GM21825 (cell line): ENCODE results near the gene UNKL.
"Not testable (repeated sequence)": the region's sequence is repeated elsewhere in the genome, so short reads cannot be mapped to it uniquely, and the experiment has no call there.

ENCODE experiments used
- ATAC-seq: cut with Tn5 transposase; IDR thresholded peaks from one replicate; pipeline ENCODE4 v1.9.1; 2021; ENCODE audit warnings: mild to moderate bottlenecking, moderate library complexity; ENCODE audit not compliant: unreplicated experiment

UNKL gene

DNA sequence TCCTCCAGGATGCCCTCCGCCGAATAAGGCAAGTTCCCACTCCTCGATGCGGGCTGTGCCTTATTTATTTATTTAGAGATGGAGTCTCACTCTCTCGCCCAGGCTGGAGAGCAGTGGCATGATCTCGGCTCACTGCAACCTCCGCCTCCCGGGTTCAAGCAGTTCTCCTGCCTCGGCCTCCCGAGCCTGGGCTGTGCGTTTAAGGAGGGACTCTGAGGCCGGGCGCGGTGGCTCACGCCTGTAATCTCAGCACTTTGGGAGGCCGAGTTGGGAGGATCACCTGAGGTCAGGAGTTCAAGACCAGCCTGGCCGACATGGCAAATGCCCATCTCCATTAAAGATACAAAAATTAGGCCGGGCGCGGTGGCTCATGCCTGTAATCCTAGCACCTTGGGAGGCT is 86.4 kb downstream of the UNKL start:
- ATAC-seq, result not testable (repeated sequence)

DNA sequence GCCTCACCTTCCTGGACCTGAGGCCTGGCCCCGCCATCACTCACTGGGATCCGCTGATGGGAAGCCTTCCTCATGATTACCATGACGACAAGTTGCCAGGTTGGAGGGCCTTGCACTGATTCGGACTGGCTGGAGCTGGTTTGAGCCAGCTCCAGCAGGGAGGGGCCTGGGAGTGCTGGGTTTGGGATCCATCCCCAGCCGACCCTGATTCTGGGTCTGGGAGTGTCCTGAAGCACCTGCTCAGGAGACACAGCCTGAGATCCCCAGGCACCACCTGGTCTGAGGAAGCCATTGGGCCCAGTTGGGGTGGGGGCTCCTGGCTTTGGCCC is 86.9 kb downstream of the UNKL start:
- no peak for ATAC-seq

DNA sequence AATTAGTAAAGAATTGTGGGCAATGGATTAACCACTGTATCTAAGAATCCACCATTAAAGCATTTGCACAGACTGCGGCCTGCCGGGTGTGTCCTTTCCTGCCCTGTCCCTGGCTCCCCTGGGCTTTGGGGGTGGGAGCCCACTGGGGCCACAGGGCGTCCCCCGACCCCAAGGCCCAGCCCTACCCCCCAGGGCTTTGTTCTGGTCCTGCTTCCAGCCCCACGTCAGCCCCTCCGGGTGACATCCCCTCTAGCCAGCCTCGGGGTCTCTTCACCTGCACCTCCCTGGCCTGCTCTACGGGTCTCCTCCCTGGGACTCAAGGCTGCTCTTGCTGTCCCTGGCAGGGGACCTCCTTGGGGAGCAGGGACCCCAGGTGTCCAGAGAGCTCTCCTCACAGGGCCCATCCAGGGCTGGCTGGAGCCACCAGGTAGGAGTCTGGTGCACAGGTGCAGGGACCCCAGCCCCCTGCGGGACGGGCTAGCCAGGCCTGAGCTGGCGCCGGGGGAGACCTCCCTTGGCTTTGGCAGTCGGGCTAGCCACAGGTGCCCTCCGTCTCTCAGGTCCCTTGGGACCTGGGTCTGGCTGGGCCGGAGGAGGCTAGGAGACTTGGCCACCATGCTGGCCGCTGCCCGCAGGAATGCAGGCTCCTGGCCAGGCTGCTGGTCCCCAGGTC is 87.4 kb downstream of the UNKL start:
- ATAC-seq, result no peak

DNA sequence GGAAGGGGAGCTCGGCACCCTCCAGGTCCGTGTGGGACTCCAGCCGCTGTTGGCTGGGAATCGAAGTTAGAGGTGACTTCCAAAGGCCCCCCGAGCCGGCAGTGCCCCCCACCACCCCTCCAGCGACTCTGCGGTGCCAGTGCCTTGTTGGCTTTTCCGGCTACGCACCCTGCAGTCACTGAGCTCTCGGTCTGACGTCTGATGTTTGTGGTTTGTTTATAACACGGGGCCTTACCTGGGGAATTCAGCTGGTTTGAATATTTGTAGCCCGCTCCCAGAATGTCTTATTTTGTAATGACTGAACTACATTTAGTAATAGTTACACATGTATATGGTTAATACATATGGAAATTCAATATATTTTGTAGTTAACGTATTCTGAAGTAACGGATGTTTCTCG is 88.1 kb downstream of the UNKL start:
- ATAC-seq, result no peak

DNA sequence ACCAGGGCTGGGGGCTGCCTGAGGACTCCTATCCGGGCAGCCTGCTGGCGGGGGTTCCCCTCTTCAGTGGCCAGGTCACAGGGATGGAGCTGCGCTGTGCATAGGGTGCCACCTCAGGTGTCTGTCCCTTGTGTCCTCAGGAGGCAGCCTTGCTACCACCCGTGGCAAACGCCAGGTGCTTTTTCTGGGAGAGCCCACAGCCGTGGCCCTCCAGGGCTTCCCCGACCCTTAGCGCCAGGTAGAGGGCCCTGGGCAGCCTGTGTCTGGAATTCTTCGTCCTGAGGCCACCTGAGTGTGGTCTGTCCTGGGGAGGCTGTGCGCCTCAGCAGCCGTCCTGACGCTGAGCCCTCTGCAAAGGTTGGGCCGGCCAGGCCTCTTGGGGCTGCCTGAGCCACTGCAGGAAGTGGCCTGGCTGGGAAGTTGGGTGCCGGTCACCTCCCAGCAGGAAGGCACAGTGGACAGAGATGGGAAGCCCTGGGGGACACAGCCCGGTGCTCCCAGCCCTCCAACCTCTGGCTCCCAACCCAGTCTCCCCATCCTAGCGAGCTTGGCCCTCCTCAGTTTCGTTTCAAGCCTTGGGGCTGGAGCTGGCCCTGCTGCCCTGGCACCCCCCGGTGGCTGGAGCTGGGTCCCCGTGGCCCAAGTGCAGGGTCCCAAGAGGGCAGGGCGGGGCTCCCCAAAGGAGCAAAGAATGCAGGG is 88.7 kb downstream of the UNKL start:
- no peak for ATAC-seq

DNA sequence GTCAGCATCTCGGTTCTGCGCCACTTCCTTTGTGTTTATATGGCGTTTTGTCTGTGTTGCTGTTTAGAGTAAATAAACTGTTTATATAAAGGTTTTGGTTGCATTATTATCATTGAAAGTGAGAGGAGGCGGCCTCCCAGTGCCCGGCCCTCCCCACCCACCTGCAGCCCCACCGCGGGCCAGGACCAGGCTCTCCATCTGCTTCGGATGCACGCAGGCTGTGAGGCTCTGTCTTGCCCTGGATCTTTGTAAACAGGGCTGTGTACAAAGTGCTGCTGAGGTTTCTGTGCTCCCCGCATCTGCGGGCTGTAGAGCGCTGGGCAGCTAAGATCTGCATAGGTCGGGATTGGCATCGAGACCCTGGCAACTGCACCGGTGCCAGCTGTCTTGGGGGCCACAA is 89.2 kb downstream of the UNKL start:
- no peak for ATAC-seq

DNA sequence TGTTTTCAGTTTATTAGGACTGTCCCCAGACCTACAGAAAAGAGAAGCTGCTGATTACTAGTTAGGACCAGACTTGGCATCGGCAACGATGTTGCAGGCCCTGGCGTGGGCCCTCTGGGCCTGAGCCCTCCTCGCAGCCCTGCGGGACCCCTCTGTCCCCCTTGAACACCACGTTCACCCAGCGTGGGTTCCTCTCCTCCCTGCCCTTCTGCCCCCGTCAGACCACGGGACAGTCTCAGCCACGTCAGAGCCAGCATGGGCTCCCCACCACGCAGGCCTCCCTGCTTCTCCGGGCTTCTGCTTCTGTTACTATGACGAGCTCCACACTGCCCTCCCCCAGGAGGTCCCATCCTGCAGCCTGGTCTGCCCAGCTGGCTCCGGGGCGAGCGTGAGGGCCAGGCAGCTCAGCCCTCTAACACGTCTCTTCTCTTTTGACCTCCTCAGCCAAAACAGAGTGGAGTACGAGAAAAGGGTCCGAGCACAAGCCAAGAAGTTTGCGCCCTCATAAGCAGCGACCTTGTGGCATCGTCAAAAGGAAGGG is 90.1 kb downstream of the UNKL start:
- ATAC-seq, result no peak

DNA sequence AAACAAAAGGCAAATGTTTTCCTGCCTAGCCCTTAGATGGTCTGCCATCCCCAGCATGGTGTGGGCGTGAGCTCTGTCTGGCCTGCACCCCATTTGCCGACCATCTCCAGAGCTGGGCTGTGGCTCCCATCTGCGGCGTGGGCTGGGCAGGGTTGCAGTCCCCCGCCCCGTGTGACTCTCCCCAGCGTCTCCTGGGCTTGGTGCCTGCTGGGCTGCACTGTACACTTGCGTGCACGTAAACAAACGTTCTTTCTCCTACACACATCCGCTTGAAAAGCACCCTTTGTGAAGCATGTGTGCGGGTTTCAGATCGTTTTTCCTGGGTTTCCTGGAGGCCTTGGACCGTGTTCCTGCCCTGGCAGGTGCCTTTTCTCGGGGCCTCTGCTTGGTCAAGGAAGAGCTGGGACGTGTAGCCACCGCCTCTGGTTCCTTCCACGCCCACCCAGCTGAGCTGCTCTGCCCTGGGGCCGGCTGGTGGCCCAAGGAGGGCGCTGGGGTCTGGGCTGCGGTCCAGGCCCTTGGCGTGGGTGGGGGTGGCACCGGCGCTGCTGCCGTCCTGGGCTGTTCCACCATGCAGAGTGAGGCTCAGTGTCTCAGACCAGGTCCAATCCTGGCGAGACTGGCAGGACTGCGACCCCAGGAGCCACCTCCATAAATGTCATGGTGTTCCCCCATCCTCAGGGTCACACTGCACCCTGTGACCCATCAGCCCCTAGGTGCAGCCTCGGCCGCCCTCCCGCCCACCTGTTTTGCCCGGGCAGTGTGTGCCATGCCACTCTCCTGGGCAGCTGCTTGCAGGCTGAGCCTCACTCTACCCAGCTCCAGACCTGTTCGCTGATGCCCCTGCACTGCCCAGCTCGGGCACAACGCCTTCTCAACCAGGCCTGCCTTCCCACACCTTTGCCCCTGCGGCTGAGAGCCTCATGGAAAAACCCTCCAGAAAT is 90.9 kb downstream of the UNKL start:
- no peak for ATAC-seq

DNA sequence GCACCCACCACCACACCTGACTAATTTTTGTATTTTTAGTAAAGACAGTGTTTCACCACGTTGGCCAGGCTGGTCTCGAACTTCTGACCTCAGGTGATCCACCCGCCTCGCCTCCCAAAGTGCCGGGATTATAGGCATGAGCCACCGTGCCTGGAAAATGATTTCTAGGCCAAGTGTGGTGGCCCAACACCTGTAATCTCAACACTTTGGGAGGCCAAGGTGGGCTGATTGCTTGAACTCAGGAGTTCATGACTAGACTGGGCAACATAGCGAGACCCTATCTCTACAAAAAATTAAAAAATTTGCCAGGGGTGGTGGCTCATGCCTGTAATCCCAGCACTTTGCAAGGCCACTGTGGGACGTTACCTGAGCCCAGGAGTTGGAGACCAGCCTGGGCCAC is 92.1 kb downstream of the UNKL start:
- no peak for ATAC-seq

DNA sequence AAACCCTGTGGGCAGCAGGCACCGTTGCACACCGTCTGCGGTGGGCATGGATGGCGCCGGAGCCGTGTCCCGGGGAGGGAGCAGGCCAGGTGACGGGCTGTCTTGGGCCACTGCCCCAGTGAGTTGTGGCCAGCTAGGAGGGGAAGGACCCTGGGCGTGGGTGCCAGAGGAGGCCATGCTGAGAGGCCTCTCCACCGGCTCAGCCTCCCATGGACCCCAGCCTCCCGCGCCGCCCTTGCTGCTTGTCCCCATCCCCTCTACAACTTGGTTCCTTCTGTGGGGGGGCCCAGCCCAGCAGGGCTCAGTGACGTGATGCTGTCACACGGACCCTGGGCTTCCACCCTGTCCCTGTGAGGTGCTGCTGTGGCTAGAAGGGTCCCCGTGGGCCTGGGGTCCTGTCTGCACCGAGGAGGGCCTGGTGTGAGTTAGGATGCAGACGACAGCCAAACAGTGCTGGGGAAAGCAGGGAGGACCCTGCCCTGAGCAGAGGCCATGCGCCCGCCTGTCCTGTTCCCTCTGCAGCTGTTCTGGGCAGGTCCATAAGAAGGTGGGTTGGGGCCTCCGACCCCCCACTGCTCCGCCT is 93.8 kb downstream of the UNKL start:
- ATAC-seq, result no peak

DNA sequence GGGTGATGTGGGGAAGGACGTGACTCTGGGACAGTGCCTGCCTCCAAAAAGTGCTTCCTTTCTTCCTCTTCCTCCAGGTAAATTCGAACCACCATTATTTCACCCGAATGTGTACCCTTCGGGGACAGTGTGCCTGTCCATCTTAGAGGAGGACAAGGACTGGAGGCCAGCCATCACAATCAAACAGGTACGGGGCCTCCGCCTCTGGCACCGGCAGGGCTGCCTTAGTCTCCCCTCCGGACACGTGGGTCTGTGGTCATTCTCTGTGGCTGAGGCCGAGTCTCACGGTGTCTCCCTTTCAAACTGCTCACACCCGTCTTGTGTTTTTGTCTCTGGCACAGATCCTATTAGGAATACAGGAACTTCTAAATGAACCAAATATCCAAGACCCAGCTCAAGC is 94.4 kb downstream of the UNKL start:
- ATAC-seq, result no peak

DNA sequence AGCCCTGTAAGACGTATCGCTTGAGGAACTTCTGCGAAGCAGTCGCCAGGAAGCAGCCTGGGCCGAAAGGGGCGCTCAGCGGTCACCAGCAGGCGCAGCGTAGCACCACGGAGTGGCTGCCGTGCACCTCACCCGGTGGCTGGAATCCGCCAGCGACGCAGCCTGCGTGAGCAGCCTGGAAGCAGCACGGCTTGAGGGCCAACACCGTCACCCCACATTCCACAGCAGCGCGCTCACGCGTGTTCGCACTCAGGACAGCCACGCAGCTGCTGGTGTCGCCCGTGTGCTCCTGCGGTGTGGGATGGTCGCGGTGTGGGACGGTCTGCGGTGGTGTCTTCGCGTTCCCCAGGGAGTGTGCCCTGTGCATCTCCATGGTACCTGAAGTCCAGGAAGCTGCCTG is 95.5 kb downstream of the UNKL start:
- no peak for ATAC-seq

DNA sequence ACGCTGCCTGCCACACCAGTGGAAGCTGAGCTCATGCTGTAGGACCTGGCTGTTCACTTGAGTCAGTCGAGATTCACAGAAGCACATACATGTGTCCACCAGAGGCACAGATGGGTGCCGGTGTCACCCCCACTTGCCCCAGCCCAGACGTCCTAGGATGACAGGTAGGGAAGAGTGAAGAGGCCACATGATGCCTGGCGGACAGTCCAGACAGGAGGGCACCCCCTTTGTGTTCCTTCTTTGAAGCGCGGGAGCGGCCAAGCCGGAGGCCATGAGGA is 96.3 kb downstream of the UNKL start:
- no peak for ATAC-seq

DNA sequence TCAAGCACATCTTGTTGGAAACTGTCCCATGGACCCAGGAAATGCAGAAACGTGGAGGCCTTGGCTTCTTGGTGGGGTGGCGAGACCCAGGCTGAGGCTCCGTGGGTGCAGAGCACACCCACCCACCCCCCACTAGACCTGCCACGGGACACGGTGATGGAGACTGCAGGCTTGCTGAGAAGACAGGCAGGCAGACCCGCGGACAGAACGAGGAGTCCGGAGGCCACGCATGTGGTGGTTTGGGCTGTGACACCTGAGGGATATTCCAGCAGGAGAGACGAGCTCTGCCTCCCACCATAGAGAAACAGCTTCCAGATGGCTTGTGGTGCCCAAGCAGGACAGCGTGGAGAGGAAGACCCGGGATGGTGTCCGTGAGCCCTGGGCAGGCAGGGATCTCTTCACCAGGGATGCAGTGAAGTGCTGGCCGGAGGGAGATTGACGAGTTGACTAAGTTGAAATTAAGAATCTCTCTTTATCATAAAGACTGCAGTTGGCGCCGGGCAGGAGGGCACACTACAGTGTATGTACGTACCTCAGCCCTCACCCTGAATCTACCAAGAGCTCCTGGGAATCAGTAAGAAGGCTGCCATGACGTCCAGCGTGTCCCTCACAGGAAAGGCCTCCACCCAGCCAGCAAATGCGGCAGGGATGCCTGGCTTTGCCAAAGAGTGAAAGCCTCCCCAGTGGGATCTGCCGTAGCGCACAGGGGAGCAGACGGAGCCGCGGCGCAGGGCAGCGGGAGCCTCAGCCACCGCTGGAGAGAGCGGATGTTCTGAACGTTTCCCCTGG is 96.8 kb downstream of the UNKL start:
- ATAC-seq, result no peak

DNA sequence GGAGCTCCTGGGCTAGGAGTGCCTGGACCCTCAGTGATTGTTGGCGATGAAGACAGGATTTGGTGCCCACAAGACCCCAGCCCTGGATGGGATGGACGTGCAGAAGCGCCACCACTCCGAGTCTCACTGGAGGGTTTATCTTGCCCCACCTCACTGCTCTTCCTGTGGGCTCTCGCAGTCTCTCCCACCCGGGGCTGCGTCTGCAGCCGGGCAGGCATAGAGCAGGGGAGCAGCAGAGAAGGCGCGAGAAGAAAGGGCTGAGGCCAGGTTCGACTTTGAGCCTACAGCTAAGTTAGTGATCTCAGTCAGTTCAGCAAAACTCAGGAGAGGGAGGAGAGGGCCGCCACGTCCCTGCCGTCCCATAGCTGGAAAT is 98.5 kb downstream of the UNKL start:
- ATAC-seq, result no peak

DNA sequence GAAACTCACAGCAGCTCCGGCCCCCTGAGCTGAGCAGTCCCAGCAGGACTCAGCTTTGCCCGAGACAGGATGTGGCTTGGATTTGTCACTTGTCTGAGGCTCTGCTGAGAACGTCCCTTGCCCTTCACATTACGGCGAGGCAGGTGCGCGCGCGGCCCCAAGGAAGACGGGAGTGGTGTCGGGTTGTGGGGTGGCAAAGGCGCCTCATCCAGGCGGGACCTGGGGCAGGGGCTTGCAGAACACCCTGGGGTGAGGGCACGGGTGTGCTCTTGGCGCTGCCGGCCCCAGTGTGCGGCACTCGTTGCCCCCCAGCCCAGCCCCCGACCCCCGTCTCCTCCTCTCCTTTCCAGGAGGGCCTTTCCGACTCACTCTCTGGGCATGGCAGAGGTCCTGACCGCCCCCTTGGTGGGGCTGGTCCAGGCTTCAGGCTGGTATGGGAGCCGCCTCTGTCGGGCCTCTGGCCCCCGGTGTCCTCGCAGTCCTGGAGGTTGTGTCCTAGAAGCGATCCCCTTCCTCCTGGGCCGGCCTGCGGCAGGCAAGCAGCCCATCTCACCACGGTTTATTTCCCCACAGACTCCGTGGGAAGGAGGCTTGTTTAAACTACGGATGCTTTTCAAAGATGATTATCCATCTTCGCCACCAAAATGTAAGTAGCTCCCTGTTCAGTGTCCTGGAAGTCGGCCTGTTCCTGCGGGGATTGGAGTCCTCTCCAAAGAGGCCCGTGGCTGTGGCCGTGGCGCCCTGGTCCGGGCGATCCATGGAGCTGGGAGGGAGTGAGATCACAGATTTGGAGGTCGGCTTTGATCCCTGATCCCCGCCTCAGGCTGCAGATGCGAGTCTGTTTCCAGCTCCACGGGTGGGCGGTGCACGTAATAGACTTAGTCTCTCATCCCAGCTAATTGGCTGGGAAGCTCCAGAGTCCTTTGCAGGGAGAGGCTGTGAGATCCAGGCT is 99.1 kb downstream of the UNKL start:
- no peak for ATAC-seq

DNA sequence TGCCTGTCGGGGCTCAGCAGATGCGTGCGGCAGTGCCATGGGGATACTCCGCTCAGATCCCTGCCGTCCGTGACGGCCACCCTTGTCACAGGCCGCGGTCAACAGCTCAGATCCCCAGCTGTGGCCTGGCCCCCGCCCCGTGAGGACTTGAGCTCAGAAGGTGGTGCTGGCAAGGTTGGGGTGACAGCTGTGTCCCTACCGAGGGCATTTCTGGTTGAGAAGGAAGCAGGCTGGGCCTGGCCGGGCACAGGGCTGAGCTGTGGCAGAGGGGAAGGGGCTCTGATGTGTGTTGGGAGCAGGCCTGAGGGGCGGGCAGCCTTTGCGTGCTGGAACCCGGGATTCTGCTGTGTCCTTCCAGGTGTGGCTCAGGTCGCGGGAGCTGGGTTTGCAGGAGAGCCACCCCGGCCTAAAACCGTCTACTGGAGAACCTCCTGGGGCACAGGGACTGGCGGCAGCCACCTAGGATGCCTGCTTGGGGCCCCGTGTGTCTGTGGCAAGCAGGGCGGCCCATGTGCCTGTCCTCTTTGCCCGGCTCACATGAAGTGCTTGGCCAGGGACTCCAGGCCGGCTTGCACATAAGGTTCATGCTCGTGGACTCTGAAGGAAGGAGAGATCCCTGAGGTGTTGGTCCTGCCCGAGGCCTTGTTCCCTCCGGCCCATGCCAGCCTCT is 100.0 kb downstream of the UNKL start:
- no peak for ATAC-seq

DNA sequence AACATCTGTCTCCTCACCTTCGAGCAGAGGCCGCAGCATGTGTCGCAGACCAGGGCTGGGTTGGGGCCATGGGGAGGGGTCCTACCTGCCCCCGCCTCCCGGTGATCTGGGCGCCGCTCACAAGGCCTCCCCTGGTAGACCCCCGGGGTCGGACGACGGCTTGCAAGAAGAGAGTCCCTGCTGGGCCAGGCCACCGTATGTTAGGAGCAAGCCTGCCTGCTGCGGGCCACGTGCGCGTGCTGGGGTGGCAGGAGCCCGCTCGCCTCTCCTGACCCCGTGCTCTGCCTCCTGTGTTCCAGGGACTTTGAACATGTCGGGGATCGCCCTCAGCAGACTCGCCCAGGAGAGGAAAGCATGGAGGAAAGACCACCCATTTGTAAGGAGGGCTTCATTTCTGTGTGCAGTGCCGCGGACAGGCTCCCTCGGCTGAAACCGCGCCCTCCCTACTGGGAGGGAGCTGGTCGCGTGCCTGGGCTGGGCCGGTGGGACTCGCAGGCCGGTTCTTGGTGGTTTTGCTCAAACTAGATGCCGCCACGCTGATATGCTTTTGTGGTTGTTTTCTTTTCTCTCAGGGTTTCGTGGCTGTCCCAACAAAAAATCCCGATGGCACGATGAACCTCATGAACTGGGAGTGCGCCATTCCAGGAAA is 100.7 kb downstream of the UNKL start:
- no peak for ATAC-seq
